H9 (cell line): ENCODE data around the gene LRMDA. TPM values are rescaled to one million over a fixed set of nuclear protein-coding genes. Genes with fewer than 3 reads are reported as not detected.

Source experiments
- DNase-seq: peaks from one replicate; pipeline ENCODE4 v3.0.0-alpha.2; 2017
- H2AFZ ChIP-seq: one replicate; pipeline ENCODE4 v1.6.1; 2013; ENCODE audit warnings: mild to moderate bottlenecking, low read length, control low read depth, moderate library complexity
- H2AK5ac ChIP-seq: 2 replicates; pipeline ENCODE4 v1.6.1; 2013; ENCODE audit warnings: low read length, control low read depth, mixed read lengths; ENCODE audit not compliant: insufficient read length
- H2BK120ac ChIP-seq: one replicate; pipeline ENCODE4 v1.6.1; 2013; ENCODE audit warnings: low read depth, mild to moderate bottlenecking, low read length, control low read depth, inconsistent platforms; ENCODE audit not compliant: poor library complexity, severe bottlenecking
- H2BK12ac ChIP-seq: 2 replicates; pipeline ENCODE4 v1.6.1; 2013; ENCODE audit warnings: low read length, control low read depth, mixed read lengths, low read depth; ENCODE audit not compliant: insufficient read length
- H2BK15ac ChIP-seq: 2 replicates; pipeline ENCODE4 v1.6.1; 2013; ENCODE audit warnings: low read depth, low read length, control low read depth
- H2BK20ac ChIP-seq: one replicate; pipeline ENCODE4 v1.6.1; 2013; ENCODE audit warnings: low read depth, mild to moderate bottlenecking, low read length, control low read depth, inconsistent platforms; ENCODE audit not compliant: poor library complexity, severe bottlenecking
- H2BK5ac ChIP-seq: 2 replicates; pipeline ENCODE4 v1.6.1; 2013; ENCODE audit warnings: low read length, control low read depth, mixed read lengths; ENCODE audit not compliant: insufficient read length
- H3K14ac ChIP-seq: 2 replicates; pipeline ENCODE4 v1.6.1; 2013; ENCODE audit warnings: low read length, control low read depth; ENCODE audit not compliant: insufficient read depth
- H3K18ac ChIP-seq: 2 replicates; pipeline ENCODE4 v1.6.1; 2013; ENCODE audit warnings: low read depth, mild to moderate bottlenecking, mixed read lengths, low read length, control low read depth; ENCODE audit not compliant: insufficient read length
- H3K23ac ChIP-seq: 2 replicates; pipeline ENCODE4 v1.6.1; 2013; ENCODE audit warnings: low read length, control low read depth, mixed read lengths, low read depth; ENCODE audit not compliant: insufficient read length
- H3K23me2 ChIP-seq: 2 replicates; pipeline ENCODE4 v1.6.1; 2013; ENCODE audit warnings: low read depth, mild to moderate bottlenecking, mixed read lengths, low read length, control low read depth; ENCODE audit not compliant: insufficient read length, poor library complexity, severe bottlenecking
- H3K27ac ChIP-seq: 2 replicates; pipeline ENCODE4 v1.5.1; 2013; ENCODE audit warnings: low read length, control low read depth, mixed read lengths, low read depth; ENCODE audit not compliant: insufficient read length
- H3K27me3 ChIP-seq: 2 replicates; pipeline ENCODE4 v1.6.1; 2013; ENCODE audit warnings: low read length, control low read depth, inconsistent platforms; ENCODE audit not compliant: insufficient read depth
- H3K4ac ChIP-seq: 2 replicates; pipeline ENCODE4 v1.6.1; 2013; ENCODE audit warnings: low read depth, mild to moderate bottlenecking, control low read depth, inconsistent platforms, low read length, moderate library complexity
- H3K4me1 ChIP-seq: 2 replicates; pipeline ENCODE4 v1.6.1; 2013; ENCODE audit warnings: low read length, control low read depth, inconsistent platforms; ENCODE audit not compliant: insufficient read depth
- H3K4me2 ChIP-seq: 2 replicates; pipeline ENCODE4 v1.6.1; 2013; ENCODE audit warnings: low read length, control low read depth, mixed read lengths; ENCODE audit not compliant: insufficient read length, insufficient read depth
- H3K56ac ChIP-seq: 2 replicates; pipeline ENCODE4 v1.6.1; 2013; ENCODE audit warnings: low read depth, mild to moderate bottlenecking, mixed read lengths, low read length, control low read depth; ENCODE audit not compliant: insufficient read length
- H3K79me1 ChIP-seq: 2 replicates; pipeline ENCODE4 v1.6.1; 2013; ENCODE audit warnings: low read depth, mild to moderate bottlenecking, moderate library complexity, low read length, control low read depth, inconsistent platforms; ENCODE audit not compliant: insufficient read depth, poor library complexity, severe bottlenecking
- H3K79me2 ChIP-seq: 2 replicates; pipeline ENCODE4 v1.6.1; 2013; ENCODE audit warnings: low read length, control low read depth, inconsistent platforms; ENCODE audit not compliant: insufficient read depth
- H3K9ac ChIP-seq: 2 replicates; pipeline ENCODE4 v1.6.1; 2013; ENCODE audit warnings: low read length, control low read depth, mixed read lengths; ENCODE audit not compliant: insufficient read length; ENCODE audit errors: extremely low read depth
- H3K9me3 ChIP-seq: one replicate; pipeline ENCODE4 v1.6.1; 2013; ENCODE audit warnings: low read depth, low read length, inconsistent platforms; ENCODE audit not compliant: control insufficient read depth
- H3T11ph ChIP-seq: one replicate; pipeline ENCODE4 v1.6.1; 2013; ENCODE audit warnings: mild to moderate bottlenecking, low read length, control low read depth, inconsistent platforms
- H4K20me1 ChIP-seq: one replicate; pipeline ENCODE4 v1.6.1; 2013; ENCODE audit not compliant: control insufficient read depth, insufficient read length, insufficient read depth
- H4K5ac ChIP-seq: 2 replicates; pipeline ENCODE4 v1.6.1; 2013; ENCODE audit warnings: low read depth, mild to moderate bottlenecking, mixed read lengths, low read length, control low read depth; ENCODE audit not compliant: insufficient read length
- H4K8ac ChIP-seq: replicated peaks from 2 replicates; pipeline ENCODE4 v1.6.1; 2013; ENCODE audit warnings: low read length, control low read depth, mixed read lengths, low read depth; ENCODE audit not compliant: insufficient read length
- H4K91ac ChIP-seq: 2 replicates; pipeline ENCODE4 v1.6.1; 2013; ENCODE audit warnings: low read depth, mild to moderate bottlenecking, moderate library complexity, mixed read lengths, low read length, control low read depth; ENCODE audit not compliant: insufficient read length
- H3K27ac Mint-ChIP-seq, 3 experiments: 2 replicates in 2 of 3; 3 replicates in 1 of 3; pipeline ENCODE4 v1.8.0; 2020 to 2021; ENCODE audit warnings: mixed read lengths in 3 of 3, mild to moderate bottlenecking in 1 of 3, moderate library complexity in 1 of 3
- H3K27me3 Mint-ChIP-seq: 2 replicates; pipeline ENCODE4 v1.8.0; 2021; ENCODE audit warnings: low read depth, mild to moderate bottlenecking, moderate library complexity, mixed read lengths
- H3K36me3 Mint-ChIP-seq, 3 experiments: 2 replicates in 2 of 3; 3 replicates in 1 of 3; pipeline ENCODE4 v1.8.0; 2020 to 2021; ENCODE audit warnings: low read depth in 3 of 3, mixed read lengths in 3 of 3; ENCODE audit not compliant: insufficient read depth in 1 of 3
- H3K4me1 Mint-ChIP-seq, 2 experiments: 2 replicates each; pipeline ENCODE4 v1.8.0; 2020; ENCODE audit warnings: mixed read lengths in 2 of 2
- H3K4me3 Mint-ChIP-seq, 2 experiments: 2 replicates in 1 of 2; 3 replicates in 1 of 2; pipeline ENCODE4 v1.8.0; 2020 to 2021; ENCODE audit warnings: mild to moderate bottlenecking in 2 of 2, mixed read lengths in 2 of 2, moderate library complexity in 1 of 2
- H3K9me3 Mint-ChIP-seq, 2 experiments: 2 replicates in 1 of 2; 3 replicates in 1 of 2; pipeline ENCODE4 v1.8.0; 2020; ENCODE audit warnings: mild to moderate bottlenecking in 2 of 2, mixed read lengths in 2 of 2, moderate library complexity in 1 of 2
- WGBS: extraction: QIAGEN DNeasy Blood & Tissue Kit; methylation state at CpG from one replicate; pipeline ENCODE4 v1.1.7; 2013; ENCODE audit warnings: missing lambda C conversion rate, low lambda C conversion rate, mixed read lengths; ENCODE audit not compliant: insufficient read length; ENCODE audit errors: extremely low coverage; 5-methylcytosine and 5-hydroxymethylcytosine counted together
- total RNA-seq: library from RNA; stranded (reverse); gene quantifications from 2 replicates; pipeline ENCODE4 v1.2.1, GENCODE V29; 2021
- TF ChIP-seq, protein P1 (sequence below): fragments of 200-600 bp; sonication (generic); conservative IDR thresholded peaks from 3 replicates; pipeline ENCODE4 v1.8.0; 2021; ENCODE audit warnings: antibody characterized with exemption, mild to moderate bottlenecking

The LRMDA gene
- total RNA-seq, 1 experiment from 2014 or later, result 1.8 TPM

DNA sequence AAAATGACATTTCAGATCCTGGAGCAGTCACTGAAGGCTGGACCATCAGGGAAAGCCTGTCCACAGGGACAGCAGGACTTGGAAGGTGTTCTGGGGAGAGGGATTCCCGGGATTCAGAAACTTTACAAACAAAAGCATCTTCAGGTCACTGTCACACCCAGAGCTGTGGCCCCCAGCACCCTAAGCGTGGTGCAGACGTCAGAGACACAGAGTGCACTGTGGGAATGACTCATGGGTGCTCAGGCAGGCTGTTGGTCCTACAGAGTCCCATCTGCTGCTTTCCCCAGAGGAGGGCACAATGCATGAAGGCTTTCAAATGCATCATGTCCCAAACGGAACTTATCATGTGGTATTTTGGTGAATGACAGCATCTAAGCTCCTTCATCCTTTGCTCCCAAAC is 13.1 kb upstream of the LRMDA start:
- H3K27me3 ChIP-seq, result peaks cover 70% of the 10 kb centered on the region

More for the DNA sequence above, 13.1 kb upstream of the LRMDA start:
- no peak overlapping the region for H2BK20ac ChIP-seq
- no peaks in the 10 kb centered on the region for H3K9me3 ChIP-seq
- no peak overlapping the region for H4K8ac ChIP-seq
- no peak overlapping the region for H2BK5ac ChIP-seq
- no peak overlapping the region for H4K5ac ChIP-seq
- H2BK120ac ChIP-seq, result no peak overlapping the region
- no peak overlapping the region for H3K9ac ChIP-seq
- H4K20me1 ChIP-seq, result peaks cover 2% of the 10 kb centered on the region
- H2BK12ac ChIP-seq, result no peak overlapping the region
- H3K4ac ChIP-seq, result no peak overlapping the region
- Mint-ChIP-seq H3K27me3 (peaks cover 100% of the 10 kb centered on the region), H3K27ac (no peak overlapping the region), H3K4me1 (peaks cover 12% of the 10 kb centered on the region in 2 experiments), H3K9me3 (no peaks in the 10 kb centered on the region; a peak in 1 of 5 replicates), H3K4me3 (no peak overlapping the region; a peak in 1 of 5 replicates), H3K36me3 (no peaks in the 10 kb centered on the region; a peak in 1 of 7 replicates)
- H4K91ac ChIP-seq, result no peak overlapping the region
- no peak for DNase-seq
- H2AK5ac ChIP-seq, result no peak overlapping the region
- no peak overlapping the region for H3K18ac ChIP-seq
- H3K56ac ChIP-seq, result no peak overlapping the region
- H2AFZ ChIP-seq, result no peak overlapping the region
- no peak overlapping the region for H3K14ac ChIP-seq
- no CpG with 5 or more reads among the region's 4 CpGs for WGBS
- H3K27ac ChIP-seq, result no peak overlapping the region
- no peak overlapping the region for H2BK15ac ChIP-seq
- TF ChIP-seq, protein P1, sequence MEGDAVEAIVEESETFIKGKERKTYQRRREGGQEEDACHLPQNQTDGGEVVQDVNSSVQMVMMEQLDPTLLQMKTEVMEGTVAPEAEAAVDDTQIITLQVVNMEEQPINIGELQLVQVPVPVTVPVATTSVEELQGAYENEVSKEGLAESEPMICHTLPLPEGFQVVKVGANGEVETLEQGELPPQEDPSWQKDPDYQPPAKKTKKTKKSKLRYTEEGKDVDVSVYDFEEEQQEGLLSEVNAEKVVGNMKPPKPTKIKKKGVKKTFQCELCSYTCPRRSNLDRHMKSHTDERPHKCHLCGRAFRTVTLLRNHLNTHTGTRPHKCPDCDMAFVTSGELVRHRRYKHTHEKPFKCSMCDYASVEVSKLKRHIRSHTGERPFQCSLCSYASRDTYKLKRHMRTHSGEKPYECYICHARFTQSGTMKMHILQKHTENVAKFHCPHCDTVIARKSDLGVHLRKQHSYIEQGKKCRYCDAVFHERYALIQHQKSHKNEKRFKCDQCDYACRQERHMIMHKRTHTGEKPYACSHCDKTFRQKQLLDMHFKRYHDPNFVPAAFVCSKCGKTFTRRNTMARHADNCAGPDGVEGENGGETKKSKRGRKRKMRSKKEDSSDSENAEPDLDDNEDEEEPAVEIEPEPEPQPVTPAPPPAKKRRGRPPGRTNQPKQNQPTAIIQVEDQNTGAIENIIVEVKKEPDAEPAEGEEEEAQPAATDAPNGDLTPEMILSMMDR, result no peak
- H3K23me2 ChIP-seq, result no peaks in the 10 kb centered on the region
- no peaks in the 10 kb centered on the region for H3K4me1 ChIP-seq
- no peaks in the 10 kb centered on the region for H3K79me1 ChIP-seq
- H3K23ac ChIP-seq, result no peak overlapping the region
- no peaks in the 10 kb centered on the region for H3K79me2 ChIP-seq
- H3T11ph ChIP-seq, result no peak overlapping the region
- H3K4me2 ChIP-seq, result no peak overlapping the region
